SU-DHL-6 (cell line): ENCODE measurements around the gene DNAH12.
"Not testable (repeated sequence)": the region's sequence is repeated elsewhere in the genome, so short reads cannot be mapped to it uniquely, and the experiment has no call there.

Source experiments
- H2AFZ ChIP-seq: fragments of 200-600 bp; sonication (generic); 2 replicates; pipeline ENCODE4 v1.6.1; 2014; ENCODE audit warnings: low read depth, mild to moderate bottlenecking, moderate library complexity, mixed read lengths, antibody characterized with exemption, low read length; ENCODE audit not compliant: severe bottlenecking
- H3F3A ChIP-seq: fragments of 200-600 bp; shearing (Covaris generic); 2 replicates; pipeline ENCODE4 v1.6.0; 2016; ENCODE audit warnings: antibody characterized with exemption, mild to moderate bottlenecking; ENCODE audit not compliant: insufficient read depth
- H3K27ac ChIP-seq: fragments of 200-600 bp; sonication (generic); 2 replicates; pipeline ENCODE4 v1.5.1; 2016; ENCODE audit warnings: low read depth, mild to moderate bottlenecking, low read length, moderate library complexity, mixed read lengths
- H3K27me3 ChIP-seq: fragments of 200-600 bp; sonication (generic), shearing (Covaris generic); 2 replicates; pipeline ENCODE4 v1.6.0; 2014; ENCODE audit warnings: mild to moderate bottlenecking, low read length
- H3K36me3 ChIP-seq: fragments of 200-600 bp; sonication (generic); 2 replicates; pipeline ENCODE4 v1.6.1; 2014; ENCODE audit warnings: mild to moderate bottlenecking, low read length, mixed read lengths
- H3K4me2 ChIP-seq: fragments of 300-600, 200-600 bp; shearing (Covaris generic), sonication (generic); 2 replicates; pipeline ENCODE4 v1.6.0; 2014; ENCODE audit warnings: low read length, low read depth, mild to moderate bottlenecking; ENCODE audit not compliant: poor library complexity, severe bottlenecking
- H3K4me3 ChIP-seq: fragments of 200-600 bp; sonication (generic); 2 replicates; pipeline ENCODE4 v1.5.1; 2014; ENCODE audit warnings: antibody characterized with exemption, low read length, mild to moderate bottlenecking, mixed read lengths; ENCODE audit not compliant: insufficient read depth, poor library complexity, severe bottlenecking
- H3K79me2 ChIP-seq: fragments of 200-600 bp; sonication (generic); 2 replicates; pipeline ENCODE4 v1.6.1; 2014; ENCODE audit warnings: mild to moderate bottlenecking, low read length, moderate library complexity; ENCODE audit not compliant: insufficient read depth
- H3K9ac ChIP-seq: fragments of 200-600 bp; sonication (generic); 2 replicates; pipeline ENCODE4 v1.7.0; 2014; ENCODE audit warnings: mild to moderate bottlenecking, low read length
- H3K9me2 ChIP-seq: fragments of 200-600 bp; sonication (generic); replicated peaks from 2 replicates; pipeline ENCODE4 v1.6.1; 2014; ENCODE audit warnings: low read length; ENCODE audit not compliant: insufficient read depth
- H3K9me3 ChIP-seq: fragments of 200-600 bp; sonication (generic); 2 replicates; pipeline ENCODE4 v1.6.1; 2014; ENCODE audit warnings: low read length, mixed read lengths; ENCODE audit not compliant: insufficient read depth
- H4K20me1 ChIP-seq: fragments of 200-600 bp; sonication (generic); 2 replicates; pipeline ENCODE4 v1.6.1; 2014; ENCODE audit warnings: low read depth, mild to moderate bottlenecking, antibody characterized with exemption, low read length, moderate library complexity, mixed read lengths
- EZH2phosphoT487 ChIP-seq: fragments of 200-600 bp; sonication (generic), shearing (Covaris generic); conservative IDR thresholded peaks from 2 replicates; pipeline ENCODE4 v1.6.1; 2018; ENCODE audit warnings: mild to moderate bottlenecking, antibody characterized with exemption, low read length, moderate library complexity, mixed read lengths
- TF ChIP-seq, protein P1 (sequence below): fragments of 200-600 bp; sonication (generic); IDR thresholded peaks from one replicate; pipeline ENCODE4 v1.5.1; 2017; ENCODE audit warnings: antibody characterized with exemption, mild to moderate bottlenecking, low read length, moderate library complexity; ENCODE audit not compliant: insufficient read depth, poor library complexity, severe bottlenecking

Gene DNAH12

GRCh38 chr3:57444469-57444868 lies 99.7 kb downstream of the DNAH12 start:
- H3K27ac ChIP-seq, result no peak overlapping the region
- H3K9ac ChIP-seq, result no peak overlapping the region
- H3F3A ChIP-seq, result no peaks in the 10 kb centered on the region
- TF ChIP-seq EZH2phosphoT487, result no peak
- TF ChIP-seq, protein P1, sequence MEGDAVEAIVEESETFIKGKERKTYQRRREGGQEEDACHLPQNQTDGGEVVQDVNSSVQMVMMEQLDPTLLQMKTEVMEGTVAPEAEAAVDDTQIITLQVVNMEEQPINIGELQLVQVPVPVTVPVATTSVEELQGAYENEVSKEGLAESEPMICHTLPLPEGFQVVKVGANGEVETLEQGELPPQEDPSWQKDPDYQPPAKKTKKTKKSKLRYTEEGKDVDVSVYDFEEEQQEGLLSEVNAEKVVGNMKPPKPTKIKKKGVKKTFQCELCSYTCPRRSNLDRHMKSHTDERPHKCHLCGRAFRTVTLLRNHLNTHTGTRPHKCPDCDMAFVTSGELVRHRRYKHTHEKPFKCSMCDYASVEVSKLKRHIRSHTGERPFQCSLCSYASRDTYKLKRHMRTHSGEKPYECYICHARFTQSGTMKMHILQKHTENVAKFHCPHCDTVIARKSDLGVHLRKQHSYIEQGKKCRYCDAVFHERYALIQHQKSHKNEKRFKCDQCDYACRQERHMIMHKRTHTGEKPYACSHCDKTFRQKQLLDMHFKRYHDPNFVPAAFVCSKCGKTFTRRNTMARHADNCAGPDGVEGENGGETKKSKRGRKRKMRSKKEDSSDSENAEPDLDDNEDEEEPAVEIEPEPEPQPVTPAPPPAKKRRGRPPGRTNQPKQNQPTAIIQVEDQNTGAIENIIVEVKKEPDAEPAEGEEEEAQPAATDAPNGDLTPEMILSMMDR, result no peak
- no peaks in the 10 kb centered on the region for H3K9me3 ChIP-seq
- no peaks in the 10 kb centered on the region for H3K9me2 ChIP-seq
- H2AFZ ChIP-seq, result no peak overlapping the region
- H3K36me3 ChIP-seq, result no peaks in the 10 kb centered on the region
- no peaks in the 10 kb centered on the region for H3K79me2 ChIP-seq
- H4K20me1 ChIP-seq, result no peaks in the 10 kb centered on the region
- no peak overlapping the region for H3K4me3 ChIP-seq
- H3K27me3 ChIP-seq, result no peaks in the 10 kb centered on the region
- no peak overlapping the region for H3K4me2 ChIP-seq

DNA sequence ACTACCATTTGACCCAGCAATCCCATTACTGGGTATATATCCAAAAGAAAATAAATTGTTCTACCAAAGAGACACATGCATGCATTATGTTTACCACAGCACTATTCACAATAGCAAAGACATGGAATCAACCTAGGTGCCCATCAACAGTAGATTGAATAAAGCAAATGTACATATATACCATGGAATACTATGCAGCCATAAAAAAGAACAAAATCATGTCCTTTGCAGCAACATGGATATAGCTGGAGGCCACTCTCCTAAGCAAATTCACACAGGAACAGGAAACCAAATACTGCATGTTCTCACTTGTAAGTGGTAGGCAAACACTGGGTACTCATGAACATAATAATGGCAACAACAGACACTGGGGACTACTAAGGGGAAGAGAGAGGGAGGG lies 104.0 kb downstream of the DNAH12 start:
- H3F3A ChIP-seq, result not testable (repeated sequence)

DNA sequence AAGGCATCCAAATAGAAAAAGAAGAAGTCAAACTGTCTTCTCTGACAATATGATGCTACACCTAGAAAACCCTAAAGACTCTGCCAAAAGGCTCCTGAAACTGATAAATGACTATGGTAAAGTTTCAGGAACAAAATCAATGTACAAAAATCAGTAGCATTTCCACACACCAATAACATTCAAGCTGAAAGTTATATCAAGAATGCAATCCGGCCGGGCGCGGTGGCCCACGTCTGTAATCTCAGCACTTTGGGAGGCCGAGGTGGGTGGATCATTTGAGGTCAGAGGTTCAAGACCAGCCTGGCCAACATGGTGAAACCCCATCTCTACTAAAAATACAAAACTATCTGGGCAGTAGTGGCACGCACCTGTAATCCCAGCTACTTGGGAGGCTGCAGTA lies 105.7 kb downstream of the DNAH12 start:
- H3K4me3 ChIP-seq, H3K27ac ChIP-seq, H3K9me3 ChIP-seq, H3K27me3 ChIP-seq, H3K9ac ChIP-seq, H3F3A ChIP-seq, H2AFZ ChIP-seq, H4K20me1 ChIP-seq, H3K79me2 ChIP-seq, H3K9me2 ChIP-seq, H3K4me2 ChIP-seq, H3K36me3 ChIP-seq: not testable (repeated sequence)

More for the DNA sequence above, 104.0 kb downstream of the DNAH12 start:
- not testable (repeated sequence) for H3K9ac ChIP-seq, H3K9me2 ChIP-seq, H3K27ac ChIP-seq, H3K36me3 ChIP-seq, H3K79me2 ChIP-seq, H3K4me3 ChIP-seq, H3K27me3 ChIP-seq, H2AFZ ChIP-seq, H4K20me1 ChIP-seq, H3K9me3 ChIP-seq, H3K4me2 ChIP-seq

- no peak overlapping the region for H3K4me2 ChIP-seq
- no peak overlapping the region for H3K27ac ChIP-seq
- no peaks in the 10 kb centered on the region for H3K9me3 ChIP-seq
- H2AFZ ChIP-seq, result no peak overlapping the region
- H3K4me3 ChIP-seq, result no peak overlapping the region
- H3K79me2 ChIP-seq, result no peaks in the 10 kb centered on the region
- H3K27me3 ChIP-seq, result no peaks in the 10 kb centered on the region
- TF ChIP-seq, protein P1, result no peak
- no peak for TF ChIP-seq EZH2phosphoT487
- H3K36me3 ChIP-seq, result no peaks in the 10 kb centered on the region
- no peaks in the 10 kb centered on the region for H3K9me2 ChIP-seq
- no peak overlapping the region for H3K9ac ChIP-seq
- no peaks in the 10 kb centered on the region for H3F3A ChIP-seq
- H4K20me1 ChIP-seq, result no peaks in the 10 kb centered on the region
Observed at GRCh38 chr3:57436195-57436761, 107.9 kb downstream of the DNAH12 start.
